Measurements from ENCODE around the gene ZDBF2. TPM values are rescaled to one million over a fixed set of nuclear protein-coding genes. Genes with fewer than 3 reads are reported as not detected.
"Not testable (repeated sequence)": the region's sequence is repeated elsewhere in the genome, so short reads cannot be mapped to it uniquely, and the experiment has no call there.

Gene ZDBF2
- total RNA-seq, 2 experiments from 2014 or later: 7.1 to 7.4 TPM

GRCh38 chr2:206316141-206316540 lies 41.7 kb downstream of the ZDBF2 start:
- ChIA-PET CTCF (no interaction called here), POLR2A (no interaction called here)

- POLR2A ChIA-PET: no interaction called here
- CTCF ChIA-PET: no interaction called here
Observed at GRCh38 chr2:206323033-206323432, 48.6 kb downstream of the ZDBF2 start.

GRCh38 chr2:206323486-206323885 lies 49.0 kb downstream of the ZDBF2 start:
- POLR2A ChIA-PET: no interaction called here
- CTCF ChIA-PET: no interaction called here

GRCh38 chr2:206324869-206325268 lies 50.4 kb downstream of the ZDBF2 start:
- CTCF ChIA-PET: no interaction called here
- POLR2A ChIA-PET: no interaction called here

GRCh38 chr2:206328974-206329373 lies 54.5 kb downstream of the ZDBF2 start:
- POLR2A ChIA-PET: no interaction called here
- CTCF ChIA-PET: no interaction called here

- CTCF ChIA-PET: no interaction called here
- POLR2A ChIA-PET: no interaction called here
Observed at GRCh38 chr2:206336861-206337260, 62.4 kb downstream of the ZDBF2 start.

- ChIA-PET POLR2A (no interaction called here), CTCF (no interaction called here)
Observed at GRCh38 chr2:206337956-206338355, 63.5 kb downstream of the ZDBF2 start.

- POLR2A ChIA-PET: no interaction called here
- CTCF ChIA-PET: no interaction called here
Observed at GRCh38 chr2:206341396-206341795, 66.9 kb downstream of the ZDBF2 start.

- POLR2A ChIA-PET: no interaction called here
- CTCF ChIA-PET: no interaction called here
Observed at GRCh38 chr2:206343144-206343543, 68.7 kb downstream of the ZDBF2 start.

- POLR2A ChIA-PET: no interaction called here
- CTCF ChIA-PET: no interaction called here
Observed at GRCh38 chr2:206343816-206344215, 69.4 kb downstream of the ZDBF2 start.

GRCh38 chr2:206345606-206346005 lies 71.1 kb downstream of the ZDBF2 start:
- ChIA-PET CTCF (no interaction called here), POLR2A (no interaction called here)

- CTCF ChIA-PET: no interaction called here
- POLR2A ChIA-PET: no interaction called here
Observed at GRCh38 chr2:206349375-206349774, 74.9 kb downstream of the ZDBF2 start.

GRCh38 chr2:206352571-206352970 lies 78.1 kb downstream of the ZDBF2 start:
- ChIA-PET POLR2A (interaction anchor here (0.7 kb wide), 1 partner anchor 68 kb away, joined by 3 read pairs; no protein-coding TSS in a partner anchor), CTCF (no interaction called here)

- ChIA-PET CTCF (no interaction called here), POLR2A (no interaction called here)
Observed at GRCh38 chr2:206353685-206354084, 79.2 kb downstream of the ZDBF2 start.

GRCh38 chr2:206354129-206354528 lies 79.7 kb downstream of the ZDBF2 start:
- CTCF ChIA-PET: no interaction called here

GRCh38 chr2:206356840-206357239 lies 82.4 kb downstream of the ZDBF2 start:
- POLR2A ChIA-PET, CTCF ChIA-PET: not testable (repeated sequence)

More at GRCh38 chr2:206354129-206354528, 79.7 kb downstream of the ZDBF2 start:
- POLR2A ChIA-PET: no interaction called here

GRCh38 chr2:206360840-206361239 lies 86.4 kb downstream of the ZDBF2 start:
- CTCF ChIA-PET, POLR2A ChIA-PET: not testable (repeated sequence)

GRCh38 chr2:206361407-206362045 lies 87.1 kb downstream of the ZDBF2 start:
- CTCF ChIA-PET: no interaction called here

More at GRCh38 chr2:206361407-206362045, 87.1 kb downstream of the ZDBF2 start:
- POLR2A ChIA-PET: no interaction called here

Other genes with a start within 250 kb of the ZDBF2 start
- gene INO80D, start 188.5 kb upstream of the ZDBF2 start, total RNA-seq: 10 to 100 TPM; 18.5 to 19.2 TPM
- gene NDUFS1, start 115.2 kb upstream of the ZDBF2 start, total RNA-seq: 100 to 1,000 TPM in 1 of 2 experiments, 10 to 100 TPM in 1; 96.4 to 101 TPM
- 1,000 to 10,000 TPM; 1,033 to 1,038 TPM for gene EEF1B2, start 114.8 kb upstream of the ZDBF2 start, total RNA-seq
- gene ADAM23, start 168.9 kb downstream of the ZDBF2 start, total RNA-seq: under 1 TPM; 0.21 to 0.57 TPM

All from activated CD8-positive, alpha-beta memory T cell treated with anti-CD3 and anti-CD28 coated beads for 36 hours (primary cell).